ENCODE results near the gene OSBPL3.

Gene OSBPL3

DNA sequence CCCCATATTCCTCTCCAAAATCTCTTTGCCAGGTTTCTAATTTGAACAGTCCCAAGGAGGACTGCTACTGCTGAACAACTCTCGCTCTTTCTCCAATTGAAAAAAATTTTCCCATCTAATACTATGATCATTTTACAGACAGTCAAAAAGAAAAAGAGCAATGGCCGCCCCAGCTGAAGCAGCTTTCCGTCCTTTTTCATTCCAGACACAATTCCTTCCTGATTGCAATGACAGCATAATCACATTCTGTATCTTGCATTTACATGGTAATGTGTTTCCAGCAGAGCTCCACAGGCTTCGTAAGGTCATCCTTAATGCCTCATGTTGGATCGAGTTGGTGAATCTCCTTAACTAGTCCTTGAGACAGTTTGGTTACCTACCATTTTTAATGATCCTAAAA lies 177.7 kb downstream of the OSBPL3 start:
- Histone ChIP-seq H3K36me3 (ENCODE audit: low read length) (peaks cover 49% of the 10 kb centered on the region), H3K9ac (ENCODE audit: low read length) (no peak overlapping the region), H3K9me3 (ENCODE audit: insufficient read depth, low read length) (no peaks in the 10 kb centered on the region)

GRCh38 chr7:24801883-24802282 lies 178.1 kb downstream of the OSBPL3 start:
- H3K4me3 ChIP-seq (ENCODE audit: insufficient read depth, low read length, poor library complexity, severe bottlenecking), result no peak overlapping the region
- H3K27ac ChIP-seq (ENCODE audit: low read depth, low read length), result no peak overlapping the region
- H3K27me3 ChIP-seq (ENCODE audit: low read length), result no peaks in the 10 kb centered on the region
- no peak overlapping the region for H2AFZ ChIP-seq (ENCODE audit: low read depth, low read length, severe bottlenecking)
- H3K36me3 ChIP-seq (ENCODE audit: low read length), result peaks cover 52% of the 10 kb centered on the region
- no peaks in the 10 kb centered on the region for H3K79me2 ChIP-seq (ENCODE audit: insufficient read depth, low read length)
- no peaks in the 10 kb centered on the region for H4K20me1 ChIP-seq (ENCODE audit: low read depth, low read length)
- no peaks in the 10 kb centered on the region for H3K9me2 ChIP-seq (replicated peaks; ENCODE audit: insufficient read depth, low read length)
- H3K4me2 ChIP-seq (ENCODE audit: low read depth, low read length, poor library complexity, severe bottlenecking), result no peak overlapping the region
- peaks cover 32% of the 10 kb centered on the region for H3F3A ChIP-seq (ENCODE audit: insufficient read depth)
- no peak overlapping the region for H3K9ac ChIP-seq (ENCODE audit: low read length)
- TF ChIP-seq CTCF (IDR thresholded peaks at IDR 0.05; ENCODE audit: insufficient read depth, low read length, poor library complexity, severe bottlenecking) (no peak), EZH2phosphoT487 (conservative IDR thresholded peaks at IDR 0.05; ENCODE audit: low read length) (no peak)
- H3K9me3 ChIP-seq (ENCODE audit: insufficient read depth, low read length), result no peaks in the 10 kb centered on the region

More for the DNA sequence above, 177.7 kb downstream of the OSBPL3 start:
- Histone ChIP-seq H3K27ac (ENCODE audit: low read depth, low read length) (no peak overlapping the region), H3K79me2 (ENCODE audit: insufficient read depth, low read length) (no peaks in the 10 kb centered on the region), H4K20me1 (ENCODE audit: low read depth, low read length) (no peaks in the 10 kb centered on the region), H3K27me3 (ENCODE audit: low read length) (no peaks in the 10 kb centered on the region), H2AFZ (ENCODE audit: low read depth, low read length, severe bottlenecking) (no peak overlapping the region), H3K4me2 (ENCODE audit: low read depth, low read length, poor library complexity, severe bottlenecking) (no peak overlapping the region), H3F3A (ENCODE audit: insufficient read depth) (peaks cover 28% of the 10 kb centered on the region; the same call in 1 of the 2 replicates), H3K9me2 (replicated peaks; ENCODE audit: insufficient read depth, low read length) (no peaks in the 10 kb centered on the region), H3K4me3 (ENCODE audit: insufficient read depth, low read length, poor library complexity, severe bottlenecking) (no peak overlapping the region)
- TF ChIP-seq CTCF (IDR thresholded peaks at IDR 0.05; ENCODE audit: insufficient read depth, low read length, poor library complexity, severe bottlenecking) (no peak), EZH2phosphoT487 (conservative IDR thresholded peaks at IDR 0.05; ENCODE audit: low read length) (no peak)

DNA sequence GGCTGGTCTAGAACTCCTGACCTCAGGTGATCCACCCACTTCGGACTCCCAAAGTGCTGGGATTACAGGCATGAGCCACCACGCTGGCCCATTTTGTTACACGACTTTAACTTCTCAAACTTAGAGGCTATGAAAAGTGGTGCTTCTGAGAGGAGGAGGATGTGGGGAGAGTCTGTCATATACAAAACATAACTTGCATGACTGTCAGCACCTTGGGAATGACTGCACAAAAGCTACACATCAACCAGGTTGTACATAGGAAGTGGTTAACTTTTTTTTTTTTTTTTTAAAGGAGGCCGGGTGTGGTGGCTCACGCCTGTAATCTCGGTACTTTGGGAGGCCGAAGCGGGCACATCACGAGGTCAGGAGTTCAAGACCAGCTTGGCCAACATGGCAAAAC lies 179.3 kb downstream of the OSBPL3 start:
- Histone ChIP-seq H3K79me2 (ENCODE audit: insufficient read depth, low read length) (no peaks in the 10 kb centered on the region), H4K20me1 (ENCODE audit: low read depth, low read length) (no peaks in the 10 kb centered on the region), H3K27ac (ENCODE audit: low read depth, low read length) (no peak overlapping the region), H3K9me2 (replicated peaks; ENCODE audit: insufficient read depth, low read length) (no peaks in the 10 kb centered on the region), H3K4me2 (ENCODE audit: low read depth, low read length, poor library complexity, severe bottlenecking) (no peak overlapping the region), H3K4me3 (ENCODE audit: insufficient read depth, low read length, poor library complexity, severe bottlenecking) (no peak overlapping the region), H2AFZ (ENCODE audit: low read depth, low read length, severe bottlenecking) (no peak overlapping the region), H3K9ac (ENCODE audit: low read length) (no peak overlapping the region), H3F3A (ENCODE audit: insufficient read depth) (peaks cover 36% of the 10 kb centered on the region), H3K9me3 (ENCODE audit: insufficient read depth, low read length) (no peaks in the 10 kb centered on the region), H3K36me3 (ENCODE audit: low read length) (peaks cover 53% of the 10 kb centered on the region), H3K27me3 (ENCODE audit: low read length) (no peaks in the 10 kb centered on the region)
- TF ChIP-seq CTCF (IDR thresholded peaks at IDR 0.05; ENCODE audit: insufficient read depth, low read length, poor library complexity, severe bottlenecking), result no peak
- TF ChIP-seq EZH2phosphoT487 (conservative IDR thresholded peaks at IDR 0.05; ENCODE audit: low read length), result no peak
